Measurements from ENCODE around the gene WDPCP. TPM values are rescaled to one million over a fixed set of nuclear protein-coding genes. Genes with fewer than 3 reads are reported as not detected.

Gene WDPCP
- total RNA-seq, 4 donors from 2014 or later = 7.1 to 19.9 (median 9.6) TPM

DNA sequence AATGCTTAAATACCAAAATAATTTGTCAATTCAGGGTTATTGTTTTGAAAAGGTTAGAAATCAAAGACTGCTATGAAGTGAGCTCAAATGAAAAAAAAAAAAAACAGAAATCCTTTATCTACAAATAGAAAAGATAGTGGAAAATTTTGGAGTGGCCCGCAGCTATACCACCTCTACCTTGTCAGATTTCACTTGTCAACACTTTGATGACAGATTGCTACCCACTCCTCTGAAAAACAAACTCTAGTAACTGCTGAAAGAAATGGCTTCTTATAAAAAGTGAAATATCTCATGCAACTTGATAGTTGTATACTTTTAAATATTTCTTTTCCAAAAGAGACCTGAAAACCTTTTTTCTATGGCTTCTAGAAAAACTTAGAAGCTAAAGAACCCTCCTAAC lies 84.5 kb downstream of the WDPCP start:
- no peak for TF ChIP-seq EP300 (IDR thresholded peaks at IDR 0.05)
- no peak for TF ChIP-seq POLR2A (IDR thresholded peaks at IDR 0.05)
- TF ChIP-seq, protein P1, sequence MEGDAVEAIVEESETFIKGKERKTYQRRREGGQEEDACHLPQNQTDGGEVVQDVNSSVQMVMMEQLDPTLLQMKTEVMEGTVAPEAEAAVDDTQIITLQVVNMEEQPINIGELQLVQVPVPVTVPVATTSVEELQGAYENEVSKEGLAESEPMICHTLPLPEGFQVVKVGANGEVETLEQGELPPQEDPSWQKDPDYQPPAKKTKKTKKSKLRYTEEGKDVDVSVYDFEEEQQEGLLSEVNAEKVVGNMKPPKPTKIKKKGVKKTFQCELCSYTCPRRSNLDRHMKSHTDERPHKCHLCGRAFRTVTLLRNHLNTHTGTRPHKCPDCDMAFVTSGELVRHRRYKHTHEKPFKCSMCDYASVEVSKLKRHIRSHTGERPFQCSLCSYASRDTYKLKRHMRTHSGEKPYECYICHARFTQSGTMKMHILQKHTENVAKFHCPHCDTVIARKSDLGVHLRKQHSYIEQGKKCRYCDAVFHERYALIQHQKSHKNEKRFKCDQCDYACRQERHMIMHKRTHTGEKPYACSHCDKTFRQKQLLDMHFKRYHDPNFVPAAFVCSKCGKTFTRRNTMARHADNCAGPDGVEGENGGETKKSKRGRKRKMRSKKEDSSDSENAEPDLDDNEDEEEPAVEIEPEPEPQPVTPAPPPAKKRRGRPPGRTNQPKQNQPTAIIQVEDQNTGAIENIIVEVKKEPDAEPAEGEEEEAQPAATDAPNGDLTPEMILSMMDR (IDR thresholded peaks at IDR 0.05) = no peak
- no peak for TF ChIP-seq POLR2AphosphoS5 (IDR thresholded peaks at IDR 0.05)
- Histone ChIP-seq H3K36me3 (no peaks in the 10 kb centered on the region), H3K4me1 (no peaks in the 10 kb centered on the region), H3K4me3 (no peak overlapping the region), H3K9me3 (peaks cover 0 to 2% (median 0%) of the 10 kb centered on the region in 3 donors), H3K27me3 (no peaks in the 10 kb centered on the region), H3K27ac (no peak overlapping the region)
- ATAC-seq = no peak
- WGBS, 2 donors (ENCODE audit: low coverage in 1 of 2) = 92 to 100% methylated on average over 1 of the region's 1 CpG

DNA sequence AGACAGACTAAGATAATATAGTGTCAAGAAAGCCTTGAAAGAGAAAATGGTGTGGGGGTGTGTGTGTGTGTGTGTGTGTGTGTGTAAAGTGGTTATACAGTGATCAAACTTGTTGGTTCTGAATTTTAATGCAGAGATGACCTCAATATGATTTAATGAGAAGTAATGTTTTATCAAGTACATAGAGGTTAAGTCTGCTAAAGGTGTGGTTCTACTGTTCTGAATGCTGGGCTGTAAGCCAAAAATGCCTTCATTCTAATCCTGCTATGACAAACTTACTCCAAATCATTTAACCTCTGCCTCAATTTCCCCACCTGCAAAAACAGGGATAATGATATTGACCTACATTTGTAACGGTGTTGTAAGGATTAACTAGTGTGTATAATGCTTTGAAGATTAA lies 87.9 kb downstream of the WDPCP start:
- Histone ChIP-seq H3K36me3 (no peaks in the 10 kb centered on the region), H3K4me1 (no peaks in the 10 kb centered on the region), H3K9me3 (no peaks in the 10 kb centered on the region), H3K4me3 (no peak overlapping the region), H3K27me3 (no peaks in the 10 kb centered on the region), H3K27ac (no peak overlapping the region)
- 64 to 100% methylated on average over 1 of the region's 1 CpG for WGBS, 2 donors (ENCODE audit: low coverage in 1 of 2)
- ATAC-seq = no peak
- TF ChIP-seq EP300 (IDR thresholded peaks at IDR 0.05) = no peak
- TF ChIP-seq POLR2A (IDR thresholded peaks at IDR 0.05) = no peak

DNA sequence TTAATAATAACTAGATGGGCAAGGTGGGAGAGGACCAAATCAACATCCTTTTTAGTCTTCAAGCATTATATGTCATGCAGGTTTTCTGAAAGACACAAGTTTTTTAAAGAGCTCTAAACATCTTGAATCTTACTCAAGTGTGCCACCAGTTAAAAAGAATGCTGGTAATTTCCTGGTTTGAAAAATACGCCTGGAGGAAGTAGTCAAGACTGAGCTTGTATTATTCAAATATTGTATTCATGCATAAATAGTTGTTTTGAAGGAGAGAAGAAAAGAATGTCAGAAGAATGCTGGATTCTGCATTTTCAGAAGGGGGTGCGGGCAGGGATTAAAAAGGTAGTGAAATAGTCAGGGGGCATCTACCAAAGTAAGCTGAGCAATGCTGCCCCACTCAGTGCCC lies 90.7 kb downstream of the WDPCP start:
- H3K4me1 ChIP-seq = no peaks in the 10 kb centered on the region
- H3K36me3 ChIP-seq = no peaks in the 10 kb centered on the region
- 78 to 85% methylated on average over 2 of the region's 2 CpGs for WGBS, 2 donors (ENCODE audit: low coverage in 1 of 2)
- no peaks in the 10 kb centered on the region for H3K27me3 ChIP-seq
- no peak overlapping the region for H3K4me3 ChIP-seq
- no peak for ATAC-seq
- no peak overlapping the region for H3K27ac ChIP-seq
- no peak for TF ChIP-seq POLR2A (IDR thresholded peaks at IDR 0.05)
- TF ChIP-seq, protein P1 (IDR thresholded peaks at IDR 0.05) = no peak
- no peak for TF ChIP-seq POLR2AphosphoS5 (IDR thresholded peaks at IDR 0.05)
- TF ChIP-seq EP300 (IDR thresholded peaks at IDR 0.05) = no peak
- no peaks in the 10 kb centered on the region for H3K9me3 ChIP-seq

DNA sequence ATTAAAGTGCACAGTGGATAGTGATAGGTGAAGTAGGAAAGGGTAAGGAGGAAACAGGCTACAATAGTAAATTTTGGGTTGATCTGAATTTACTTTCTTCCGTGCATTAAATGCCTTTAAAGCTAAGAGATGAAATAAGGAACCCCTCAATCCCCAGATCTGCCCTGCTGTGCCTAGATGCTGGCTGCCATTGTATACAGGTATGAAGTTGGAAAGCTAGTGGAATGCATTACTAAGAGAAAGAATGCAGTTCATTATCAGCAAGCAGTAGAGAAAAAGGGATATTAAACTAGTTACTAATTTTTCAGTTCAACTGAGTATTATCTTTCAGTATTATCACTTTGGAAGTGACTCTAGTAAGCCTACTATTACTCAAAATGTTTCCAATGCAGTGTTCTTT lies 93.3 kb downstream of the WDPCP start:
- Histone ChIP-seq H3K36me3 (no peaks in the 10 kb centered on the region), H3K27ac (no peak overlapping the region), H3K27me3 (no peaks in the 10 kb centered on the region), H3K4me1 (no peaks in the 10 kb centered on the region), H3K9me3 (no peaks in the 10 kb centered on the region), H3K4me3 (no peak overlapping the region)
- 83 to 100% methylated on average over 1 of the region's 1 CpG for WGBS, 2 donors (ENCODE audit: low coverage in 1 of 2)
- TF ChIP-seq POLR2AphosphoS5 (IDR thresholded peaks at IDR 0.05) (no peak), POLR2A (IDR thresholded peaks at IDR 0.05) (no peak), EP300 (IDR thresholded peaks at IDR 0.05) (no peak)
- TF ChIP-seq, protein P1 (IDR thresholded peaks at IDR 0.05) = no peak
- no peak for ATAC-seq

DNA sequence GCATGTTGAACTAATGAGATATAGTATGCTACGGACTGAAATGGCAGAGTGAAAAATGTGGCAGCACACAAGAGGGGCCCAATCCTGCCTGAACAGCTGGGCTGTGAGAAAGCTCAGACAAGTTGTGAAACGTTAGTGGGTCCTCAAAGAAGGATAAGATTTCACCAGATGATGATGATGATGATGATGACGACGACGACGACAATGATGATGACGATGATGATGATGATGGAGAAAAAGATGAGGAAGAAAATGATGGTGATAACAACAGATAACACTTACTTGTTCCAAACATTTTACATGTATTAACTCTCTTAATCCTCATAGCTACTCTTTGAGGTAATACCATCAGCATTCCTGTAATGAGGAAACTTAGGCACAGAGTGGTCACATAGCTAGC lies 94.2 kb downstream of the WDPCP start:
- Histone ChIP-seq H3K27me3 (no peaks in the 10 kb centered on the region), H3K9me3 (no peaks in the 10 kb centered on the region), H3K4me1 (no peaks in the 10 kb centered on the region), H3K27ac (no peak overlapping the region), H3K36me3 (no peaks in the 10 kb centered on the region), H3K4me3 (no peak overlapping the region)
- no peak for TF ChIP-seq POLR2AphosphoS5 (IDR thresholded peaks at IDR 0.05)
- TF ChIP-seq, protein P1 (IDR thresholded peaks at IDR 0.05) = no peak
- TF ChIP-seq EP300 (IDR thresholded peaks at IDR 0.05) = no peak
- no peak for TF ChIP-seq POLR2A (IDR thresholded peaks at IDR 0.05)
- 89 to 90% methylated on average over 6 to 7 of the region's 7 CpGs for WGBS, 2 donors (ENCODE audit: low coverage in 1 of 2)
- ATAC-seq = no peak

Data from gastroesophageal sphincter (tissue), 4 donors.